SK-N-MC (cell line): ENCODE results near the gene PDE4D.

Experiments used
- EZH2 ChIP-seq: fragments of 200-600 bp; sonication (generic); IDR thresholded peaks from one replicate; pipeline ENCODE4 v1.6.1; 2017; ENCODE audit warnings: antibody characterized with exemption
- FOXP2 ChIP-seq: optimal IDR thresholded peaks from 2 replicates; pipeline ENCODE3; 2011; ENCODE audit warnings: mild to moderate bottlenecking, moderate library complexity; ENCODE audit not compliant: insufficient read depth; ENCODE audit errors: extremely low read length, control extremely low read depth
- POLR2AphosphoS5 ChIP-seq: IDR thresholded peaks from 2 replicates; pipeline ENCODE4 v1.6.1; 2012; ENCODE audit warnings: mild to moderate bottlenecking, low read depth, low read length, borderline replicate concordance

- no peak for TF ChIP-seq EZH2
- no peak for TF ChIP-seq POLR2AphosphoS5
- no peak for TF ChIP-seq FOXP2
These were observed 401.6 kb downstream of the PDE4D start for GRCh38 chr5:59491945-59492344.
